ACHN (cell line): Measurements from ENCODE around the gene SLC25A39.
A peak's percentile ranks its signal among the peaks of the same experiment; 100 is the strongest.

Source experiments
- DNase-seq: peaks from one replicate; pipeline ENCODE4 v3.0.0-alpha.2; 2015
- in situ Hi-C: cut with HindIII; loops from 2 replicates; pipeline ENCODE4 v1.10.0; 2017; ENCODE audit warnings: low sequenced_read_pairs, low pct_ligation_motif_present, low pct_unique_long_range_greater_than_20kb

The SLC25A39 gene

DNA sequence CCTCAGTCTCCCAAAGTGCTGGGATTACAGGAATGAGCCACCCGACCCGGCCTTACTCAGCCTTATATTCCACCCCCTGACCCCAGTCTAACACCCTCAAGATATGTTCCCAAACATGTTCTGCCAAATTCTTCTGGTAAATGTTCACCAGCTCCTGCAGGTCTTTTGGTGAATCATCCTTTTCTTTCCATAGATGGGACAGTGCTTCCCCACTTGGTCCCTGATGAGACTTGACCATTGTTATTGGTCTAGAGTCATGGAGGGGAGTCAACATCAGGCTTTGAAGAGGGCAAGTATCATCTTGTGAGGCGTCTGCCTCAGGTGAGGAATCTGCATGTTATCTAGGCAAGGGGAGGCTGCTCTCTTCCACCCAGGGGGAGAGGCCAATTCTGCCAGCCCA lies 26.6 kb downstream of the SLC25A39 start:
- in situ Hi-C loops: no loop called here
- no peak for DNase-seq

DNA sequence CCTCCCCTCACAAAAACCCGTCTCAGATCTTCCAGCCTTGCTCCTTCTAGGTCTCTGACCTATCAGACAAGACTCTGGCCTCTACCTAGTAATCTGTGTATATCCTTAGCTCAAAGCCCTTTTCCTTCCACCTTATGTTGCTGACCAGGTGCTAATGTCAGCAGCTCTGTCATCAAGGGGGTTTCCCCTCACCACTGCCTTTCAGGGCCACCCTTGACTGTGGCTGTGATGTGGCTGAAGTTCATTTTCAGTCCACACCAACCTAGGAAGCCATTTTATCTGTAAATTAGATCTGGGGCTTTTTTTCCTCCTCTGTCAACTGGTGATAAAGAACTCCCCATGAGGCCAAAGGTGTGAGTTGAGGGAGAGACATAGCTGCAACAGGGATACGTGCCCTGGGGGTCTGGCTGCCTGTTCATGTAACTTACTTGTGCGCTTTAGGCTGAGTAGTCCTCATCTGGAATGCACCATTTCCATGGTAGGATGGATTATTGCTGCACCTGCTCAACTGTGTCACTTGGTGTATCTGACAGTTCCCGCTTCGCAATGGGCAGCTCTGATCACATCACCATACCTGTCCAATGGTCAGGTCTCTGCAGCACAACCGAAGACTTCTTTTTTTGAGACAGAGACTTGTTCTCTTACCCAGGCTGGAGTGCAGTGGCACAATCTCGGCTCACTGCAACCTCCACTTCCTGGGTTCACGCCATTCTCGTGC lies 31.0 kb downstream of the SLC25A39 start:
- in situ Hi-C loops: no loop called here

DNA sequence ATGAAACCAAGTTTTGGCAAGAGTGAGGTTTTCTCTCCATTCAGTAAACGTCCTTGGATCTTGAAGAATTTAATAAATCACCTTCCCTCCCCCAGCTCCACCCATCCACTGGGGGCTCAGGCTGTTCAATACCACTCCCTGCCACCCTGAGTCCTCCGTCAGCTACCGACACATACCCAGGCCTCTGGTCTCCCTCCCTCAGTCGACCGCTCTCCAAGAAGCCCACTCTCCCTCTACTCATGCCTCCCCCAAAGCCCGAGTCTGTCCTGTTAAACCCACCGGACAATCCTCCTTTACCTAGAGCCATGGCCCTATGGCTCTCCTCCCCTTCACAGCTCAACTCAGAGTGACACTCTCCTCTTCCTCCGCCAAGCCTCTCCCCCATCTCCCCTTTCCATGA lies 37.0 kb downstream of the SLC25A39 start:
- no peak for DNase-seq
- in situ Hi-C loops: no loop called here

More for the DNA sequence above, 31.0 kb downstream of the SLC25A39 start:
- DNase-seq: no peak

DNA sequence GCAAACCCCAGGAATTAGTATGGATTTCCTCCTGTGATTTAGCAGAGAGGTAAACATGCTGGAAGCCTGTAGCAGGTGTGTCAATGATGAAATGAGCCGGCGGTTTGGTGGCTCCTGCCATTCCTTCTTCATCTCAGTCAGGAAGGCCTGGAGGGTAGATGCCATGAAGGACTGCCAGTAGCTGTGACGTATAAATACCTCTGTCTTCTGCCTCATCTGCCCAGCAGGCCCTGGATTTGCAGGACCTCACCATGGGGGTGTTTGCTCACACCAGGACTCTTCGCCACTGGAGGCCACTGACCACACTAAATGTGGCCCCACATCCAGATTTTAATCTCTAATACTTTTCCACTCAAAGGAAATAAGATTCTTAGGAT lies 40.6 kb downstream of the SLC25A39 start:
- in situ Hi-C loops: no loop called here
- DNase-seq: no peak

DNA sequence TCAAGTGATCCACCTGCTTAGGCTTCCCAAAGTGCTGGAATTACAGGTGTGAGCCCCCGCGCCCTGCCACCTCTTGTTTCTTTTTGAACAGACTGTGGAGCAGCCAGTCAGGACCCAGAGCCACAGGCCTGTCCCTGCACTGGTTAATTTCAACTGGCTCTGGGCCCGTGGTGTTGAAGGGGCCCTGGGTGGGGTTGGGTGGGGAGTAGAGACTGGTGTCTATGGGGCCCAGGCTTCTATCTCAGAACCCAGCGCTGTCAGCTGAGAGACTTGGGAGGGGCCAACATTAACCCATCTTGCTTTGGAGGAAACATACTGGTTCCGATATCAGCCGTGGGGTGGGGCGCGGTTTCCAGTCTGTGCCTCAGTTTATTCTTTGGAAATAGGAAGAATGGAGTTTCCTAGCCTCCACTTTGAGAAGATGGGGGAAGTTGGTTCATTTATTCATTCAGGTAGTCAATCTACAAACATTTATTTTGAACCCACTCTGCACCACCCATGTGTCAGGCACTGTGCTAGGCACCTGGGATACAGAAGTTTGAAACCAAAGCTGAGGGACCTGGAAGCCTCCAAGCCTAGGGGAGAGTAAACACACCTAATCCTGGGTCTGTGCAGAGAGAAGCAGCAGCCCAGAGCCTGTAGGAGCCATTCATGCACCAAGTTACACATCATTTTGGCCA lies 41.1 kb downstream of the SLC25A39 start:
- in situ Hi-C loops: no loop called here
- DNase-seq: no peak

DNA sequence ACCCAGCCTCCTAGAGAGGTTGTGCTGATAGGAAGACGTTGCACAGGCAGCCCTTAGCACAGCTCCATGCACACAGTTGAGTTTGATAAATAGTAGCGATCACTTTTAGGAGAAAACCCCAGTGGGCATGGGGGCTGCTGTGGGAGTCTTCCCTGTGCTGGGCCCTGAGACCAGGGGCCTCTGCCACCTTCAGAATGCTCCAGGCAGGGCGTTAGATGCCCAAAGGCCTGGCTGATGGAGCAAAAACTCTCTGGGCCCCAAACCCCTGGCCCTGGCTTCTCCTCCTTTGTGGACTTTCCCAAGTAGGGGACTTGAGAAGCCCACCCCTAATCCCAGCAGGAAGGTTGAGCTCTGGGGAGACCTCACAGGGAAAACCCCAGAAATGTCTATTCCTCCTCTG lies 42.4 kb downstream of the SLC25A39 start:
- in situ Hi-C loops: no loop called here

DNA sequence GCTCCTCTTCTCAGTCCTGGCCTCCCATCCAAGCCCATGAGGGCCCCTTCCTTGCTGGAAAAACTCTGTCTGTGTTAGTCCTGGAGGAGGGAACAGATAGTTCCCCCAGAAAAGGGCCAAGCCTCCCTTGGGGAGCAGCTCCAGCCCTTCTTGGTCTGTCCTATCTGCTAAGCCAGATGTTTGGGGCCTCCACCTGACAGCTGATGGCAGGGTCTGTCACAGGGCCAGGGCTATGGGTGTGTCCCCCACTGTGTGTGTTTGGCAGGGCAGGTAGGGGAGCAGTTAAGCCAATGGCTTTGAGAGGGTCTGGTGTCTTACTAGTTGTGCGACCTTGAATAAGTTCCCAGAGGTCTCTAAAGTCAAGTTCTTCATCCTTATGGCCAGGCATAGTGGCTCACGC lies 43.1 kb downstream of the SLC25A39 start:
- DNase-seq: no peak

More for the DNA sequence above, 42.4 kb downstream of the SLC25A39 start:
- DNase-seq: no peak

DNA sequence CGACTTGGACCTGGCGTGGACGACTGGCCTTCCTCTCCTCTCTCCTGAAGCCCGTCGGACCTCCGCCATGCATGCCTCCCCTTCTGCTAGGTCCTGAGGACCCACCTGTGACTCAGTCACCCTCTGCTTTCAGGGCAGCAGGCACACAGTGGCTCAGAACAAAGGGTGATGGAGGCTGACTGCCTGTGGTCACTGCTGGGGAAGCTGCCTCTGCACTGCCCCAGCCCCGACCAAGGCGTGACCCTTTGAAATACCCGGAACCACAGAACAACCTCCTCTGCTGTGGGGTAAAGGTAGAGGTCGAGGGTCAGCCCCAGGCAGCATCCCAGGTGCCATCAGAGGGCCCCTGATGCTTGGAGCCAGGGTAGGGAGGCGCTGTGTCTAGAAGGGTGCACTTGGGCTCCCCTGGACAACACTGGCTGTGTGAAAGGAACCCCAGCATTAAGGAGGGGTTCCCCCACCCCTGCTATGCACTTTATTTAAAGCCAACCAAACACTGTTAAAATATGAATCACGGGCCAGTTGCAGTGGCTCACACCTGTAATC lies 44.2 kb downstream of the SLC25A39 start:
- in situ Hi-C loops: no loop called here
- DNase-seq: no peak

More for the DNA sequence above, 43.1 kb downstream of the SLC25A39 start:
- in situ Hi-C loops: no loop called here

DNA sequence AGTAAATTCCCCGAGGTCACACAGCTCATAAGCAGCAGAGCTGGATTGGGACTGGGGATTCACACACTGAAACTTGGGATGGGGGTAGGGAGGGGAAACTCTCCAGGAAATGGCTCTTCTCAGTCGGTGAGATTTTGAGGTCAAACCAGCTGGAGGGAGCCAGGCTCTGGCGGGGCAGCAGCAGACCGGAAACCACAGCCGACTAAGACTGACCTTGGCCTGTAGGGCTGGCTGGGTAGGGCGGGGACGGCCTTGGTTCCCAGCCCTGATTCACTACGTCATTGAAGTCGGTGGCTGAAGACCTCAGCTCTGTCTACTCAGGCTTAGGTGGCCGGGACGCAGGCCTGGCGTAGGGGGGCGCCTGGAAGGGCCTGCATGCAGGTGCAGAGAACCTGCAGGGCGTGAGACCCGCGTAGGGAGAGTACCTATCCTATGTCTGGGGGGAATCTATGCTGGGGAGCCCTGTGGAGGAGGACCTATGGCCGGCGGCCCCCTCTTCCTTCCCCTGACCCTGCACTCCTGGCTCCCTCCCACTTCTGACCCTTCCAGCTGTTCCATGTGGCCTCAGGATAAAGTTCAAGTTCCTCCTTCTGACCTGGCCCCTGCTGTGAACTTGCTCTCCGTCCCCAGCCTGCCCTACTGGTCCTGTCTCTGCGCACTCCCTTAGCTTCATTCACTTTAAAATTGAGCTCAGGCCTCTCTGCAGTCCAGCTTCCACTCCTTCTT lies 44.8 kb downstream of the SLC25A39 start:
- in situ Hi-C loops: no loop called here
- peak; percentile 93 for DNase-seq

DNA sequence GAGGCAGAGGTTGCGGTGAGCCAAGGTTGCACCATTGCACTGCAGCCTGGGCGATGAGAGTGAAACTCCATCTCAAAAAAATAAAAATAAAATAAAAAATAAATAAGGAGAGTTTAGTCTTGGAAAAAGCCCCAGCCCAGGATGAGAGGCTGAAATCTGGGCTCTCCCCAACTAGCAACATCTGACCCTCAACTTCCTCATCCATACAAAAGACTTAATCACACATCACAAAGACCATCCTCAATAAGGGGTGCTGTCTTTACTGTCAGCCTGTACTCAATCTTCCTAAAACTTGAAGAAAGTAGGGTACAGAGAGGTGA lies 45.3 kb downstream of the SLC25A39 start:
- in situ Hi-C loops: no loop called here
- DNase-seq: no peak

DNA sequence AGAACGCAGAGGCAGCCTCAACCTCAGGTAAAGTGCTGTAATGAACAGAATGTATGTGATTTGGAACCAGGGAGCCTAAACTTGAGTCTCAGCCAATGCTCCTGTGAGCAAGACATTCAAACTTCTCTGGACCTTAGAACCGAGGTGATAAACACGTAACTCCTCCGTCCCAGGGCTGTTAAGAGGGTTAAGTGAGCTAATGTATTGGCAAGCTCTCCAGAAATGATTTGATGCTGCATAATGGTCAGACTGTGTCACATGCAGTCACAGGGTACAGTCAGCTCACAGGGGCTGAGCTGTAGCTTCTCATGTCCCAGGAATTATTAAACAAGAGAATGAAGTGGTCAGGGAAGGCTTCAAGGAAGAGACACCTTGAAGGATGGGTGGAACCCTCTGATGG lies 46.6 kb downstream of the SLC25A39 start:
- in situ Hi-C loops: no loop called here
- no peak for DNase-seq

DNA sequence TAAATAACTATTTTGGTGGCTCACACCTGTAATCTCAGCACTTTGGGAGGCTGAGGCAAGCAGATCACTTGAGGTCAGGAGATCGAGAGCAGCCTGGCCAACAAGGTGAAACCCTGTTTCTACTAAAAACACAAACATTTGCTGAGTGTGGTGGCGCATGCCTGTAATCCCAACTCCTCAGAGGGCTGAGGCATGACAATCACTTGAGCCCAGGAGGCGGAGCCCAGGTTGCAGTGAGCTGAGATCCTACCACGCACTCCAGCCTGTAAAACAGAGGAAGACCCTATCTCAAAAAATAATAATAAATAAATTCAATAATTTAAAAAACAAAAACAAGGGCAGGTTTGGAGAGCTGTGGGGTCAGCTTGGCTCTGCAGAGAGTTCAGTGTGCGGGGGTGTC lies 51.0 kb downstream of the SLC25A39 start:
- DNase-seq: no peak
- in situ Hi-C loops: no loop called here

DNA sequence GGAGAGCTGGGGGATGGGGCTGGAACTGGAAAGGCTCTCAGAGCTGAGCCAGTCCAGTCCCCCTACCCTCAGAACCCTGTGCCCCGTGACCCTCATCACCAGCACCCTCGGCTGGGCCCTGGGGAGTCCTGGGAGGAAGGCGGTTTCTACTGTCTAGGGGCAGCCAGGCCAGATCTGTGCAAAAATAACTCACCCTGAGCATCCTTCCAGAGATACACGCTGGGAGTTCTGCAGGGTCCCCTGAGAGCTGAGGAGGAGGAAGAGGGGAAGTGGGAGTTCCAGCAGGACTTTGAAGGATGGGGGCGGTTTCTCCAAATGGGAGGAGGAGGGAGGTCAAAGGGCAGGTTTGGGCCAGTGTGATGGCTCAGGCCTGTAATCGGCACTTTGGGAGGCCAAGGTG lies 51.7 kb downstream of the SLC25A39 start:
- in situ Hi-C loops: no loop called here
- DNase-seq: no peak

DNA sequence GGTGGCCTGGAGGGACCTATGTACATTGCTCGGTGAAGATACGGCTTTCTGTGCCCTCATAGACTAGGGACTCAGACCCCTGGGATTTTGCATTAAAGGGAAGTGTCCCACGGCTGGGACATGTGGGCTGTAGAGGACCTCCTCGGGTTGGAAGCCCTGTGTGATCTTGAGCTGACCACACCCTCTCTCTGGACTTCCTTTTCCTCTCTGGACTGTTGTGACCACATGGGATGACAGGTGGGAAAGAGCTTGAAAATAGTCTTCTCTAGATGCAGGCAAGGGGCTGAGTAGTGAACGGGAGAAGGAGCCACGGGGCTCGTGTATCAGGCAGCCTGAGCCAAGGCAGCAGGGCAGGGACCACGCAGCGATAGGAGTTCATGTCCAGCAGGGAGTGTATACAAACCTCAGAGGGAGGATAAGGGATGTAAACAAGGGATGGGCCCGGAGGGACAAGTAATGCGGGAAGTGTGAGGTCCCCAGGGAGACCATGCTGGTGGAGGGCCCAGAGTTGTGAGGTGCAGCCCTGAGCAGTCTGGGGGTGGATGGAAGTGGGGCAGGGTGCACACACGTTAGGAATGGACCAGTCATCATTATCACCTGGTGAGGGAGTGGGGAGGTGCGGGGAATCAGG lies 52.2 kb downstream of the SLC25A39 start:
- no peak for DNase-seq
- in situ Hi-C loops: no loop called here
